Lower lobe of right lung (tissue), 2 donors: ENCODE results near the gene UBE2E3. TPM values are rescaled to one million over a fixed set of nuclear protein-coding genes. Genes with fewer than 3 reads are reported as not detected.

Source experiments
- ATAC-seq, 2 donors: fragments of 200-7000 bp; cut with Tn5 transposase; one replicate each; pipeline ENCODE4 v1.9.1; 2020 to 2022; ENCODE audit warnings: mild to moderate bottlenecking in 2 of 2, moderate library complexity in 2 of 2
- DNase-seq: peaks from one replicate; pipeline ENCODE4 v3.0.0-alpha.2; 2020
- H3K27ac ChIP-seq: fragments of 200-600 bp; one replicate; pipeline ENCODE4 v1.8.0; 2022
- H3K27me3 ChIP-seq: fragments of 200-600 bp; one replicate; pipeline ENCODE4 v1.8.0; 2022; ENCODE audit warnings: low read depth
- H3K36me3 ChIP-seq: fragments of 200-600 bp; one replicate; pipeline ENCODE4 v1.8.0; 2022; ENCODE audit warnings: mild to moderate bottlenecking
- H3K4me1 ChIP-seq: fragments of 200-600 bp; one replicate; pipeline ENCODE4 v1.8.0; 2022
- H3K4me3 ChIP-seq: fragments of 200-600 bp; one replicate; pipeline ENCODE4 v1.8.0; 2022; ENCODE audit warnings: mild to moderate bottlenecking
- H3K9me3 ChIP-seq: fragments of 200-600 bp; one replicate; pipeline ENCODE4 v1.8.0; 2022
- intact Hi-C: fragments of 100-400 bp; cut with DNase I; formaldehyde crosslinking; loops from one replicate; pipeline ENCODE4 v1.11.0; 2022
- total RNA-seq: library from RNA; stranded (reverse); fragmentation: NEBNext Ultra II Directional; extraction: Animal tissue kit (Norgen Biotek cat#: 25700); gene quantifications from one replicate; pipeline ENCODE4 v1.2.1, GENCODE V29; 2021
- TF ChIP-seq, protein P1 (sequence below): fragments of 200-600 bp; IDR thresholded peaks from one replicate; pipeline ENCODE4 v1.8.0; 2022; ENCODE audit warnings: antibody characterized with exemption, mild to moderate bottlenecking
- donor health status: DM: no; HTN: yes; CAD: no; lungs with severe emphysema.

UBE2E3 gene
- total RNA-seq, 1 donor from 2014 or later = 39.7 TPM

DNA sequence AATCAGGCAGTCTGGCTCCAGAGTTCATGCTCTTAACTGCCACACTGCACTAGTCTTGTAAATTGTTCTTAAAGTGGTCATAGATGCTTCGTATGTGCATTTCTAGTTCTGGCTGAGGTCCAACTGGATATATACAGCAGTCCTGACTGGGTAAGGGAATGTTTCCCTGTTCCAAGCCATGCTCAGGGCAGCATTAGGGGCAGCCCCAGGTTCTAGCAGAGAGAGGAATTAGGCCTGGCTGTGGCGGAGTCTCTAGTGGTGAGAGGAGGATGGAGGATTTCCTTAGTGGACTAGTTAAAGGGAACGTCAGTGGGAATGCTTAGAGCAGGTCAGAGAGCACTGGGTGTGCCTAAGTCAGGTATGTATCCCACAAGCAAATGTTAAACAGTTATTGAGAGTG is 28.0 kb downstream of the UBE2E3 start:
- no peak overlapping the region for H3K27ac ChIP-seq
- no peak for DNase-seq
- no peak overlapping the region for H3K4me3 ChIP-seq
- H3K36me3 ChIP-seq = no peaks in the 10 kb centered on the region
- intact Hi-C loops = no loop called here
- TF ChIP-seq, protein P1, sequence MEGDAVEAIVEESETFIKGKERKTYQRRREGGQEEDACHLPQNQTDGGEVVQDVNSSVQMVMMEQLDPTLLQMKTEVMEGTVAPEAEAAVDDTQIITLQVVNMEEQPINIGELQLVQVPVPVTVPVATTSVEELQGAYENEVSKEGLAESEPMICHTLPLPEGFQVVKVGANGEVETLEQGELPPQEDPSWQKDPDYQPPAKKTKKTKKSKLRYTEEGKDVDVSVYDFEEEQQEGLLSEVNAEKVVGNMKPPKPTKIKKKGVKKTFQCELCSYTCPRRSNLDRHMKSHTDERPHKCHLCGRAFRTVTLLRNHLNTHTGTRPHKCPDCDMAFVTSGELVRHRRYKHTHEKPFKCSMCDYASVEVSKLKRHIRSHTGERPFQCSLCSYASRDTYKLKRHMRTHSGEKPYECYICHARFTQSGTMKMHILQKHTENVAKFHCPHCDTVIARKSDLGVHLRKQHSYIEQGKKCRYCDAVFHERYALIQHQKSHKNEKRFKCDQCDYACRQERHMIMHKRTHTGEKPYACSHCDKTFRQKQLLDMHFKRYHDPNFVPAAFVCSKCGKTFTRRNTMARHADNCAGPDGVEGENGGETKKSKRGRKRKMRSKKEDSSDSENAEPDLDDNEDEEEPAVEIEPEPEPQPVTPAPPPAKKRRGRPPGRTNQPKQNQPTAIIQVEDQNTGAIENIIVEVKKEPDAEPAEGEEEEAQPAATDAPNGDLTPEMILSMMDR = no peak
- H3K27me3 ChIP-seq = no peaks in the 10 kb centered on the region
- H3K9me3 ChIP-seq = no peaks in the 10 kb centered on the region
- H3K4me1 ChIP-seq = peaks cover 5% of the 10 kb centered on the region
- peak in 1 of 2 donors; percentile 35 for ATAC-seq

DNA sequence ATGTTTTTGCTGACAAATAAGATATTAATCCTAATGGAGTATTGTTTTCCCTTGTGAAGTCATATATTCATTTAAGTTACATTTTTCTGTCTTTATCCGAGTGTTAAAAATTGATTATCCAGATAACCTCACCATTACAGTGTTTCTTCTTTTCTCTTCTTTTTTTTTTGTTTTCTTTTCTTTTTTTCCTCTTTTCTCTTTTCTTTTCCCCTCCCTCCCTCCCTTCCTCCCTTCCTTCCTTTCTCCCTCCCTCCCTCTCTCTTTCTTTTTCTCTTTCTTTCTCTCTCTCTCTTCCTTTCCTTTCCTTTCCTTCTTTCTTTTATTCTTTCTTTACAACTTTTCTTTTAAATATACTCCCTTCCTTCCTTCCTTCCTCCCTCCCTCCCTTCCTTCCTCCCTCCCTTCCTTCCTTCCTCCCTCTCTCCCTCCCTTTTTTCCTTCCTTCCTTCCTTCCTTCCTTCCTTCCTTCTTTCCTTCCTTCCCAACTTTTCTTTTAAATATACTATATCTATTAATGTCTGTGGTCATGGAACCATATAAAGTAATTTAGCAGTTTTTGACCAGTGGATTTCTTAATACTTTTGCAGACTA is 40.9 kb downstream of the UBE2E3 start:
- H3K36me3 ChIP-seq = no peaks in the 10 kb centered on the region
- no peaks in the 10 kb centered on the region for H3K9me3 ChIP-seq
- TF ChIP-seq, protein P1 = no peak
- DNase-seq = no peak
- no peak overlapping the region for H3K27ac ChIP-seq
- intact Hi-C loops = no loop called here
- ATAC-seq = no peak
- no peaks in the 10 kb centered on the region for H3K27me3 ChIP-seq
- no peak overlapping the region for H3K4me3 ChIP-seq
- H3K4me1 ChIP-seq = no peaks in the 10 kb centered on the region

DNA sequence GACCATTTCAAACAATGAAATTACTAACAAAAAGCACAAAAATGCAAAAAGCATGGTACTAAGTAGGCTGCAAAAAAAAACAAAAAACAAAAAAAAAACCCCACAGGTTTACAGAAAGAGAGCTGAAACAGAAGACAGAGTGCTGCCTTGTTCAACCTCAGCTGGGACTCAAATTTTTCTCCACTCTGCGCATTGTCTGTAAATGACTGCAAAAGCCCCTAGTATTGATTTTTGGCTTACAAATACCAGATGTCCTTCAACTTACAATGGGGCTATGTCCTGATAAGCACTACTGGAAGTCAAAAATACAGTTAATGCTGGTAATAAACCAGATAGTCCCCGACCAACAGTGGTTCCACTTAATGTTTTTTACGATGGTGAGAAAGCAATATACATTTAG is 42.2 kb downstream of the UBE2E3 start:
- intact Hi-C loops = no loop called here

DNA sequence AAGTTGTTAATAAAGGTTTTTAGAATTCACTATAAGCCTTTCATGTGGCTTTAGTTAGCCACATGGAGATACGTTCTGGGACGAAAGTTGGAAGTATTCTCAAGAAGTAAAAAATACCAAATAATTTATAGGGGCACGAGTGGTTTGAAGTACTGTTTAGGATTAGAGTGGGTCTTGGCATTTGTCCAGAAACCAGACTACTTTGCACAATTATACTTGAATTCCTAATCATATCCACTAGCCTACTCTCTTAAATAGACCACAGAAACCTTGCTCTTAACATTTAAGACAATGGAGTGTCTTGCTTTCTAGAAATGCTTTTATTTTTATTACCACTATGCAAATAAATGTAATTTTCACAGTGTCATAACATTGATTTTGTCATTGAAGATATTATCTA is 44.6 kb downstream of the UBE2E3 start:
- intact Hi-C loops = no loop called here
- no peaks in the 10 kb centered on the region for H3K4me1 ChIP-seq
- DNase-seq = no peak
- H3K36me3 ChIP-seq = no peaks in the 10 kb centered on the region
- H3K27me3 ChIP-seq = no peaks in the 10 kb centered on the region
- H3K4me3 ChIP-seq = no peak overlapping the region
- TF ChIP-seq, protein P1 = no peak
- H3K9me3 ChIP-seq = no peaks in the 10 kb centered on the region
- H3K27ac ChIP-seq = no peak overlapping the region
- ATAC-seq = no peak

More for the DNA sequence above, 42.2 kb downstream of the UBE2E3 start:
- Histone ChIP-seq H3K36me3 (no peaks in the 10 kb centered on the region), H3K27me3 (no peaks in the 10 kb centered on the region), H3K4me3 (no peak overlapping the region), H3K9me3 (no peaks in the 10 kb centered on the region), H3K27ac (no peak overlapping the region), H3K4me1 (no peaks in the 10 kb centered on the region)
- ATAC-seq = no peak
- TF ChIP-seq, protein P1 = no peak
- no peak for DNase-seq

DNA sequence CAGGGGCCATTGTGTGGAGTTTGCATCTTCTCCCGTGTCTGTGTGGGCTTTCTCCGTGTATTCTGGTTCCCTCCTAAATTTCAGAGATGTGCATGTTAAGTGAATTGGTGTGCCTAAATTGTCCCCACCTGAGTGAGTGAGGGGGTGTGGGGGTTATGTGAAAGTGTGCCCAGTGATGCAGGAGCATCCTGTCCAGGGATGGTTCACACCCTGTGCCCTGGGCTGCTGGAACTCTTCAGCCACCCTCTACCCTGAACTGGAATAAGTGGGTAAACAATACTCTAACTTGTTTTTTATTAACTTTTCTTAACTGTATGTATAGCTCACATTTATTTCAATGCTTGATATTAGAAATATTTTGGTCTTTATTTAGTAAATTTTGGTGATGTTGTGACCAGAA is 56.0 kb downstream of the UBE2E3 start:
- H3K4me3 ChIP-seq = no peak overlapping the region
- no peaks in the 10 kb centered on the region for H3K9me3 ChIP-seq
- ATAC-seq (no peak), DNase-seq (no peak)
- no peak overlapping the region for H3K27ac ChIP-seq
- H3K4me1 ChIP-seq = no peaks in the 10 kb centered on the region
- intact Hi-C loops = no loop called here
- TF ChIP-seq, protein P1 = no peak
- H3K27me3 ChIP-seq = no peaks in the 10 kb centered on the region
- no peaks in the 10 kb centered on the region for H3K36me3 ChIP-seq
